ENCODE data around the gene DHX30.
"Not testable (repeated sequence)": the region's sequence is repeated elsewhere in the genome, so short reads cannot be mapped to it uniquely, and the experiment has no call there.

Gene DHX30

DNA sequence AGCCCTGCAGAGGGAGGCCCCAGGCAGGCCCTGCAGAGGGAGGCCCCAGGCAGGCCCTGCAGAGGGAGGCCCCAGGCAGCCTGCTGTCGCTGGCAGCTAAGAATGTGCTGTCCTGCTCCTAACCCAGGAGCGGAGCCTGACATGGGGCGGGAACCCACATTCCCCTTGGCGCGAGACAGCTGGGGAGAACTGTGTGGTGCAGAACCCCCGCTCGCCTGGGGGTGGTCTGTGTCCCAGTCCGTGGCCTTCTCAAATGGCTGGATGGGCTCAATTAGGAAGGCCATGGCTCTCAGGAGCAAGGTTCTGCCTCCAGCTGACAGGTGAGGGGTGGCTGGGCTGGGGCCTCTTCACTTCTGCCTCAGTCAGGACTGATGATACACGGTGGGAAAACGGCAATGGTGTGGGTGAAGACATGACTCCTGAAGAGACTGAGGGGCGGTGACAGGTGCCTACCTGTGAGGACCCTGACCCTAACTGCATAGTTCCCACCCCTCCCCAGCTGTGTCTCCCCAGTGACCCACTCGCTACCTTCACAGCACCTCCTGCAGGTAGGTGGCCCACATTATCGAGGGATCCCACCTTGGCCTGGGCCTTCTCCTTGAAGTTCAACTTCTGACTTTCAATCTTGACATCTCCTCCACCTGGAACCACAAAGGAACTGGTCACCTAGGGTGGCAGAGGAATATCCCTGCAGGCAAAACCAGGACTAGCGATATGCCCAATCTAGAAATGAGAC, 52.0 kb downstream of the DHX30 start:
- DNase-seq, result no peak

DNA sequence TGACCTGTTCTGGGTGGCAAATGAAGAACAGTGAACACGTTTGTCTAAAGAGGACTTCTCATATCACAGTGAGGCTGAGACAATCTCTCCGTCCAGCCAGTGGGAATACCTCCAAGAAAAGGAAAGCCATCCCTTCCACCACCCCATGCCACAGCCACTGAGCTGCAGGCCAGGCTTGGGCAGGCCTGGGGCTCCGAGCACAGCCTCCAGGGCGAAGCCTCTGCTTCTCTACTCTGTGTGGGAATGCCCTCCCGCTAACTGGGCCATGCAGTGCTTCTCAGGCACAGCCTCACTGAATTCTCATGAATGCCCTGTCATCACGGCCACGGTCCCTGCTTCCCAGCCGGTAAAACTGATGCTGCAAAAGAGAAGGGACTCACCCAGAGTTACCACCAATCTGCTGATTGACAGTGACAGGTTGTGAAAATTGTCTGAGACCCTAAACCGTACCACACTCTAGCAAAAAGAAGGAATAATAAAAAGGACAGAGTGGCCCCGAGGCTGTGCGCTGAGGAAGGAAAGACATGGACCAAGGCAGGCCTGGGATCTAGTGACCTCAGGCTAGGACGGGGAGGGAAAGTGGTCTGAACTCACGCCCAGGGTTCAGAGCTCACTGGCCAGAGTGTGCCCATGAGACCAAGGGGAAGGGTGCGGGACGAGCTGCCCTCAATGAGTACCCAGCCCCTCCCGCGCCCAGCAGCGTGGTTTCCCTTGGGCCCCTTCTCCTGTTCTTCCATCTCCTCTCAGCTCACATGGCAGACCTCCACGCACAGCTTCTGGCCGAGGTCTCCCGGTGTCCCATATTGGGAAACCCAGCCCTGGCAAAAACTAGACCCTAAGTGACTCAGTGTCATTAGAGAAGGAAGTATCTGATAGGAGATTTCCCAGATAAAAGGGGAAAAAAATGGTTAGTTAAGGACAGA, 52.8 kb downstream of the DHX30 start:
- no peak for DNase-seq

DNA sequence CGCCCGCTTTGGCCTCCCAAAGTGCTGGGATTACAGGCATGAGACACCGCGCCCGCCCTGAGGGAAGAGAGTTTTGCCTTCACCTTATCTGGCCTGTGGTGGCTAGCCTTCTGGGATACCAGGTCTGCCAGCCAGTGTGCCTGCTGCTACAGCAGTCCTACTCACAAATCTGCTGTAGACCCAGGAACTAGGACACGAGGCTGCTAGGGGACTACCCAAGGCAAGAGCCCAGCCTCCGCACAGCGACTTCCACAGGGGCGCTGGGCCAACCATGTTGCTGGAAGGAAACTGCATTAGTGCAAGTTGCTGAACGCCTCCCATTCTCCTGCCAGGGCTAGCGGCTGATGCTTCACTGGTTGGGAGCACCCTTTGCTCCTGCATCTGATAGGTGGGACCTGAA, 53.7 kb downstream of the DHX30 start:
- no peak for DNase-seq

DNA sequence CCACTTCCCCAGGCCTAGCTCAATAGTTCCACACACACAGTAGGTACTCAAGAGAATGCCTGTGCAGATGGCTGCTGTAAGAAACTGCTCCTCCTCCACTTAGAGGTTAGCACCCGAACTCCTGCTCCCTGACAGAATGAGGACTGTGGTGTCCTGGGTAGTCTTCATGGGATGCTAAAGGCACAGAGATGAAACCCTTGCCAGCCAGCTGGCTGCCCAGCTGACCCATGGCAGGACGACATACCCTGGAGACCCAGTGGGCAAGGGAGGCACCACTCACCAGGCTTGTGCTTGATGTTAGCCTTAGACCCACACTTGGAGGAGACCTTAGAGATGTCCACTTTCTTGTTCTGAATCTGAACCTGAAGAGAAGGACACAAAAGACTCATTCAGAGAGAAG, 54.2 kb downstream of the DHX30 start:
- DNase-seq, result no peak

DNA sequence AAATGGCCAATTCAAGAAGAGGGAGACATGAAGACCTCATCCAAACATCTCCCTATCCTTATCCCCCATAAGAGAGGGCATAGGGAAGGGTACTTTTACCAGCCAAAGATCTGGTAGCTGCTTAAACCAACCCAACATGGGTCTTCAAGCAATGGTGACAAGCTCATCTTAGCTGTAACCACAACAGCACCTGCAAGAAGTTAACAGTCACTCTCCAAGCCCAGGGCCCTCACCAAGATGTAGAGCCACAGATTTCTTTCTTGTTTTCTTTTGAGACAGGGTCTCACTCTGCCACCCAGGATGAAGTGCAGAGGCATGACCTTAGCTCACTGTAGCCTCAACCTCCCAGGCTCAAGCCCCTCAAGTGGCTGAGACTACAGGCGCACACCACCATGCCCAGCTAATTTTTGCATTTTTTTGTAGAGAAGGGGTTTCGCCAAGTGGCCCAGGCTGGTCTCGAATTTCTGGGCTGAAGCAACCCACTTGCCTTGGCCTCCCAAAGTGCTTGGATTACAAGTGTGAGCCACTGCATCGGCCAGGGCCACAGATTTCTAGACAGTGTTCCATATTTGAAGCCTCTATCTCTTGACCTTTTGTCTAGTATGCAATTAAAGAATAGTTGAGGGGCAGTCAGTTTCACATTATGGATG, 57.1 kb downstream of the DHX30 start:
- DNase-seq, result no peak

DNA sequence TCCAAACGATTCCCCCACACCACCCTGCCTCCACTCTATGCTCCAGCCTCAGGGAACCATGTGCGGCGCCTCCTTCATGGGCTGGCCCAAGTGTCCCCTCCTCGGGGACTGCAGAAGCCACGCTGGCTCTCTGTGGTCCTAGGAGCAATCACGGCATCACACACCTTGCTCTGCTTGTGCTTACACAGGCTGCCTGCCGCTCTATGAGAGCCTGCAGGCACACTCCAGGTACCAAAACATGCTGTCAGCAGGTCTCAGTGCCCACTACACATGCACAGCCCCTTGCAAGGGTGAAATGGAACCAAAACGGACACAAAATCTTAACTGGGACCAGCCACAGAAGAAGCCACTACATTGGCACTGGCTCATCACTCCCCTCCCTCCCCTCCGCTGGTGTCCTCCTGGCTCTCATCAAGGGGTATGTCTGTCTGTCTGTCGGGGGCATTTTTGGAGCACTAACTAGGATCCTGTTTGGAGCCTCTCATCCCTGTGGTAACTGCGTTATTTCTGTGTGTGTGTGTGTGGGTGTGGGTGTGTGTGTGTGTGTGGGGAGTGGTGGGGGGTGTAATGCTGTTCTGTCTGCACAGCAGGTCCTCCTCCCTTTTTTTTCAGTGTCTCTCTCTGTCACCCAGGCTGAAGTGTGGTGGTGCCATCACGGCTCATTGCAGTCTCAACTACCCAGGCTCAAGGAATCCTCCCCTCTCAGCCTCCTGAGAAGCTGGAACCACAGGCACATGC, 60.6 kb downstream of the DHX30 start:
- no peak for DNase-seq

DNA sequence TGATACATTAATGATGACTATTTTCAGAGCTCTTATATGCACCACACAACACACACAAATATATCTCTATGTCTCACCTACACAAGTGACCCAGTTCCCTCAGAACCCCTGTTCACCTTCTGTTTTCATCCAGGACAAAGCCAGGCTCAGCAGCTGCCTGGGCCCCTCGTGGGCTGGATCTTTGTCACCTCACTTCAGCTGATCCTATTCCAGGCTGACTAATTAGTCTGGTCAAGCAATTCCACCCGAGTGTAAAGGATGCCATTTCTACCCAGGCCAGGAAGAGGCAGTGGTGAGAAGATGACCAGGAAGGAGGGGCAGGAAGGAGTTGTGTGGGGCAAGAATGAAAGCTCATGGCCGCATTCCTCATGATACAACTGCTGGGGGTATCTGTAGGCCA, 62.3 kb downstream of the DHX30 start:
- DNase-seq, result no peak

DNA sequence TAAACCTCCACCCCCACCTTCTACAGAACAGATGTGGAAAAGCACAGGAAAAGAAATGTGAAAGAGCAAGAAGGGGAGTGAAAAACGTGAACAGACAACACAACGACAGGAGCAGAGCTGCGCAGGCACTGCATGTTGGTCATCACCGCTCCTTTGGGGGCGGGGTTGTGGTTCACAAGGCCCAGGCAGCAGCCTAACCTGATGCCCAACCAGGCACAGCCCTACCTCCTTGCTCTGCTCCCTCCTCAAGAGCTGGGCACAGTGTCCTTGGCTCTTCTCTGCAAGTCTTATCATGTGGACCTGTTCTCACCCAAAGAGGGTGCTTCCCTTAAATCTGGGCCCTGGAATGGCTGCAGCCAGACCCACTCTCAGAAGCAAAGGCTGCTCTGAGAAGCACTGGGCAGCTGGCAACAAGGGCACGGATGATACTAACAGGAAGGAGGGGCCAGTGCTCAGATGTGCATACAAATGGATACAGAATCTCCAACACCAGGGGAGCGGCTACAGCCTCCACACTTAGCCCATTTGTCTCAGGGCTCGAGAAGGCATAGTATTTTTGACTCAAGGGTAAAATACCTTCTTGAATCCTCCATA, 64.6 kb downstream of the DHX30 start:
- no peak for DNase-seq

DNA sequence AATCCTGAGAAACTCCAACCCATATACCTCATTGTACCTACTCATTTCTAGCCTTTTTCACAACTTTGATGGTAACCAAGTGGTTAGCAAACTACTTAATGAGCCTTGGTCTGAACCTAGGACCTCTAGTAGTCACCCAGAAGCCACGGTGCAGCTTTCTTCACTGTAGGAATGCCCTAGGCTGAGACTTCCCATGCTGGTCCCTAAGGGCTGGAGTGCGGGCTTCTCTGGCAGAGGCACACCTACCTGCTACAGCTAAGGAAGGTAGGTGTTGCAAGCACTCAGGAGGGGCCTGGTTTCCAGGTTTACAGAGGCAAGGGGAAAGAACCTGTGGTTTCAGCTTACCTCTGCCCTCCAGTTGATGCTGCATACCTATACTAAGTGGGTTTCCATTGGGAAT, 65.4 kb downstream of the DHX30 start:
- DNase-seq, result no peak

DNA sequence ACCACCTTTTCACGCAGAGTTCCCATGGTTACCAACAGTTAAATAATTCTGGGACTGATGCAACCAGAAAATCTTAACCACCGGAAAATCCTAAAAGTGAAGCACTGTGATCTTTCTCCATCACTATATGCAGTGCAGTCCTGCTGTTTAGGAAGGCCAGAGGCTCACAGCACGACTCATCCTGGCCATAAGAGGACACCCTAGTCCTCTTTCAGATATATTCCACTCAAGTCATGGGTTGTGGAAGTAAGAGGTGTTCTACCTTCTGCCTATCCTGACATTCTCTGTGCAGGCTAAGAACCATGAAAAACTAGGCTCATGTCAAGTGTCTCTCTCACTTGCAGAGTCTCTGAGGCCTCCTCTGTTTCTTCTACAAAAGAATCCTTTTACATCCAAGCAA, 67.2 kb downstream of the DHX30 start:
- no peak for DNase-seq

DNA sequence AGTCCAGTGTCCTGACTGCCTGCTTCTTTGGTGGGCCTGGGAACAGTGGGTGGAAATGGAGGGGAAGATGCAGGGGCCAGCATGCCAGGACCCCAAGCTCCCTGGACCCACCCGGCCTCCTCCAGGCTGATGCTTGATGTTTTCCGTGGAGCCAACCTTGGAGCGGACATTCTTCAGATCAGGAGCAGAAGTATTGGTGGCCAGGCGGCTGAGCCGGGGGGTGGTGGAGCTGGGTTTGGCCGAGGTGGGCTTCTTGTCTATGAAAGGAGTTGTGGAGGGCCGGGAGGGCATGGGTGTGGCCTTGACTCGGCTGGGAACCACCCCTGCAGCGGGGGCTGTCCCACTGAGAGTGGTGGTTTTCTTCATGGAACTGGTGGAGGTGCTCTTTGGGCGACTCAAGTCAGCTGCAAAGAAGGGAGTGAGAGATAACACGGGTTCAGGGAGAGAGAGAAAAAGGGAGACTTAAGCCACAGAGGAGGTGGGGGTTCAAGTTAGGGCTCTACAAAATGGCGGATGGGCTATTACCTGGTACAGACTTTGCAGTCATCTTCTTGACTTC, 67.8 kb downstream of the DHX30 start:
- DNase-seq, result no peak

DNA sequence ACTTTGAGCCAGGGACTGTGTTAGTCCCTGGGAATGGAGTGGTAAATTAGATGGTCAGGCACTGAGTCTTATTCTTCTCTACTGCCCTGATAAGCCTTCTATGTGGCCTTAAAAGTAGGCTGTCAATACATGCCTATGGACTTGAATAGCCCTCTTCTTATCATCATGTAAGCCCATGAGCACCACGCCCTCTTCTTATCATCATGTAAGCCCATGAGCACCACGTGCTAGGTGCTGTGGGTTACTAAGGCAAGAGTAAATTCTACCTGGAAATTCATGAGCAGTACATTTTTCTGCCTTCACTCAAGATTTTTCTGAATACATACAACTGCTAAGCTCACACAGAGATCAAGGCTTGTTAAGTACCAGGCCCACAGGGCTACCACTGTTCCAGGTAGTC, 68.5 kb downstream of the DHX30 start:
- no peak for DNase-seq

DNA sequence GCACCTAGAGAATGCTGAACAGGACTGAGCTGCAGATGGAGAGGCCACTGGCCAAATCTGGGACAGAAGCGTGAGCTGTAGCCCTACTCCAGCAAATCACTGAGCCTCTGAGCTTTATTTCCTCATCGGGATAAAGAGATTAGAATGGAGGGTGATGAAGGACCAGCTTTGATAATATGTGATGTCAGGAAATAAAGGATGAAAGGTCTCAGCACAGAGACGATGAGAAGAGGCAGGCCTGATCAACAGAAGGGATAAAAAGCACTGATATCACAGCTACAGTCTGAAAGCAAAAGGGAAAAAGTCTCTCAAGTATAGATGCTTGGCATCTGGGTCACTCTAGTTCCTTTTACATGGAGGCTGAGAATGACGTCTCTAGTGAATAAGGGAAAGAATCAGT, 70.0 kb downstream of the DHX30 start:
- DNase-seq, result no peak

DNA sequence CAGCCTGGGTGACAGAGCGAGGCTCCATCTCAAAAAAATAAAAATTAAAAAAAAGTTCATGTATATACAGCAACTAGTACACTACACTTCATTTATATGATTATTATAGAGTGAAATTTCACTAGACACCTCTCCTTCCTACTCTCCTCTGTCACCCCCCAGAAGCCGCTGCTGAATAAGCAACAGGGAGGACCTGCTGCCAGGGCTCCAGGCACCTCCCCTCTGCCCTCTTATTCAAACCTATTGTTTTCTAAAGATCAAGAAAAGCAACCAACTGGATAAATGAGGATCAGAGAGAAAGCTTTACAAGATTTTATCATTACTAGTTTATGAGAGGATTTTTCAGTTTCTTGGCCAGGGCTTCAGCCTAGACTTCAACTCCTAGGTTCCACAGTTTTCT, 71.5 kb downstream of the DHX30 start:
- DNase-seq, result no peak

DNA sequence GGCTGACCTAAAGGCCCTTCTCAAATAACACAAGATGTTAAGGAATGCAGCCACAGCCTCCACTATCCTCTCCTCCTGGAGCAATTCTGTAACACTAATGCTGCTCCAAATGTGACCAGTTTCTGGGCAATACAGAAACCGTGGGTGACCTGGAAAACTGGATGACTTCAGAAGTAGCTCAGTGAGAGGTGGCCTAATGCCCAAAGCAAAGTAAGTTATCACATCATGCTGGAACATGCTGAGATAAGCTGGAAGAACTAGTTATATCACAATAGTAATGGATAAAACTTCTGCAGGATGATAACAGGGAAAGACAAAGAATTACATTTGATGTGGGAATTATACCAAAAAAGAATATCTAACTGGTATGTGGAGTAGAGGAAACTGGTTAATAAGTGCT, 72.0 kb downstream of the DHX30 start:
- no peak for DNase-seq

DNA sequence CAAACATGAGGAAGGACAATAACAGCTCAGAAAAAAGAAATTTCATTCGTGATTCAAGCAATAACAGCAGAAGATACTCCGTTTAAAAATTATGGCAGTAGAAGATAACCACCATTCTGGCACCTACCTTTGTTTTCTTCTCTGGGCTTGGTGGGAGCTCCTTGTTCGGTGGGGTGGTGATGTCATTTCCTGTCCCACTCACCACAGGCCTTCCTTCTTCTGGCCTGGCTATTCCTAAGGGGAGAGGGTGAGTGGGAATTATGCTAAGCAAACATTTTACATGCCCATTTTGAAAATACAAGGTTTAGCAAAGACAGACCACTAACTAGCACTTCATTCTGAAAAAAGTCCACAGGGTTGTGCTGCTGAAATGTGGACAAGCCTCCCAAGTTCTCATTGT, 74.4 kb downstream of the DHX30 start:
- no peak for DNase-seq

DNA sequence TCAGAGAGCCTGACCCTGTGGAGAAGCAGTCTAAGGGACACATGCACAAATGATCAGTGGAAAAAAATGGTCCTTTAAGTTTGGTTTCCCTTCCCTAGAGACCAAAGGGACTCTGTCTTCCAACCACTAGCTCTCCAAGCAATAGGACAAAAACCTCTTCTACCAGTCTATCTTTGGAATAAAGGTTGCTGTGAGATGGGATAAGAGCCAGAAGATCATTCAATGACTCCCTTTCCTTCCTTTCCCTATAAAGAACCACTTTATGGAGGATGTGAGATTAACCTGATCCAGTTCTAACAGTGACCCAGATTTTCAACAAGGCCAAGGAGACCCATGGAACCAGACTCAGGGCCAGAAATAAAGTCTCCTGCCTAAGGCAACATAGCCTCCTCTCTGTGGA, 74.8 kb downstream of the DHX30 start:
- DNase-seq, result no peak

DNA sequence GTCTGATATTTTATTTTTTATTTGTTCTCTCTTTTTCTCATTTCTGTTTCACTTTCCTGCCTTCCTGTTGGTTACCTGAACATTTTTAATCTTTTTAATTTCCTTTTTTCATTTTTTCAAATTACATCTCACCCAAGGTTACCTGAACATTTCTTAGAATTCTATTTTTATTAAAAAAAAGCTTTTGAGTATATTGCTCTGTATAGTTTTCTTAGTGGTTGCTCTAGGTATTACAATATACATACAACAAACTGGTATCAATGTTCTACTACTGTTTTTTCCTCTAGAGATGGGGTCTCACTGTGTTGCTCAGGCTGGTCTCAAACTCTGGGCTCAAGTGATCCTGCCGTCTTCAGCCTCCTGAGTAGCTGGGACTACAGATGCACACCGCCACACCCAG, 79.4 kb downstream of the DHX30 start:
- DNase-seq, result no peak

DNA sequence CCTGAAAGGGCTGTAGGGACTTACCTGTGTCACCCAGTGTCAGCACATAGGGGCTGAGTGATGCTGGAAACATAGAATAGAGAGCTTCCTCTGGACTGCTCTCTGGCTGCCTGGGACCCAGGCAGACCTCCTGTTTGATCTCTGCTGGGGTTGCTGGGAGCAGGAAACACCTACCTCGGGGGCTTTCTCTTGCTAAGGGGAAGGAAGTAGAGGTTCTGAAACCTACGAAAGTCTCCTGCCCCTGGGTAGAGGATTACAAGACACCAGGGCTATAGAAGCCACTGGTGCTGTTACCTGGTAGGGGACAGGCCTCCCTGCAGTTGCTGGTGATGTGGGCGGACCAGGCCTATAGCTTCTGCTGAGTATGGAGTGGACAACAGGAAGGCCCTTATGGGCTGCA, 81.7 kb downstream of the DHX30 start:
- DNase-seq, result no peak

DNA sequence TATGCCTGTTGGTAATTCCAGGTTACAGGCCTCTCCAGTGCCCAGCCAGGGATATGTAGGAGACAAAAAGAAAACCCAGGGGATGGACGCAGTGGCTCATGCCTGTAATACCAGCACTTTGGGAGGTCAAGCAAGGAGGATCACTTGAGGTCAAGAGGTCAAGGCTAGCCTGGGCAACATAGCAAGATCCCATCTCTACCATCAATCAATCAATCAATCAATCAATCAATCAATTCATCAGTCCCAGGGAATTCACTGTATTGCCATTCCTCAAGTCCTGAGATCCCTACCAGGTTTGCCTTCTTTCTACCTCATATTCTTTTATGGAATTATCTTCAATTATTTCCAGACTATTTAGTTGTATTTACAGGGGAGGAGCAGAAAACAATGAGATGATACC, 82.2 kb downstream of the DHX30 start:
- DNase-seq, result no peak

DNA sequence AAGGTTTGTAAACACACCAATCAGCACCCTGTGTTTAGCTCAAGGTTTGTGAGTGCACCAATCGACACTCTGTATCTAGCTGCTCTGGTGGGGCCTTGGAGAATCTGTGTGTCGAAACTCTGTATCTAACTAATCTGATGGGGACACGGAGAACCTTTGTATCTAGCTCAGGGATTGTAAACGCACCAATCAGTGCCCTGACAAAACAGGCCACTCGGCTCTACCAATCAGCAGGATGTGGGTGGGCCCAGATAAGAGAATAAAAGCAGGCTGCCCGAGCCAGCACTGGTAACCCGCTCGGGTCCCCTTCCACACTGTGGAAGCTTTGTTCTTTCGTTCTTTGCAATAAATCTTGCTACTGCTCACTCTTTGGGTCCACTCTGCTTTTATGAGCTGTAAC, 85.1 kb downstream of the DHX30 start:
- DNase-seq, result not testable (repeated sequence)

DNA sequence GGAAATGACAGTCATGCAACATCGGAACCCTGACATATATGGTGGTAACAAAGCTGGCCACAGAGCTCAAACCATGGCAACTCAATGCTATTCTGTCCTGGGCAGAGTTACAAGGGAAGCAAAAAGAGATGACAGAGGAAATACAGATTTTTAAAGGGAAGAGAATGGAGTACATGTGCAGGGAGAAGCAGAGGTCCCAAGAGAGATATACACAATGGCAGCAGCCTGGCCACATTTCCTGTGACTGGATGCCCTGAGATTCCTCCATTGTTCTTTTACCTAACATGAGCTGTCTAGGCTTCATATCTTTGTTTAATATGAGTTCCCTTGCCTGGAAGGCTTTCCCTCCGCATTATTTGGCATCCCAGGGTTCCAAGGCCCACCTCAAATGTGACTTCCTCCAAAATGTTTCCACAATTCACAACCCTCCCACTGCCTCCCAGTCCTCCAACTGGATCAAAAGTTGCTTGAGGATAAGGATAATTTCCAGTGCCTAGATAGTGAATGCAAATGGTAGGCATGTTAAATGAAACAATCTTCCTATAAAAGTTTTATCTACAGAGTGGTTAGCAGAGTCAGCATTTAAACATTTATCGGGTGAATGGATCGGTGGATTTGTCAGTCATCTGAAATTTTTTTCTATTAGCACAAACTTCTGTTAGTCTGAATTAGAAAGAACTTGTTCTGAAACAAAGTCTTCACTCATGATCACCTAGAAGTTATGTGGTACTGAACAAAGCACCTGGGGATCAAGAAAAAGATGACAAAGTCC, 86.2 kb downstream of the DHX30 start:
- no peak for DNase-seq
